Astrocyte of the spinal cord (primary cell): ENCODE data around the gene SPRR3.

Experiments
- DNase-seq: peaks from one replicate; pipeline ENCODE4 v3.0.0; 2011; ENCODE audit warnings: low read depth, low spot score
- H3K4me3 ChIP-seq: 2 replicates; pipeline ENCODE4 v1.5.1; 2011; ENCODE audit warnings: low read depth, mild to moderate bottlenecking, low read length, moderate library complexity
- CTCF ChIP-seq: IDR thresholded peaks from 2 replicates; pipeline ENCODE4 v1.5.1; 2012; ENCODE audit warnings: low read depth, mild to moderate bottlenecking, low read length, inconsistent platforms
- in situ Hi-C: cut with HindIII; loops from 2 replicates; pipeline ENCODE4 v1.10.0; 2017; ENCODE audit warnings: low sequenced_read_pairs

Gene SPRR3

GRCh38 chr1:153030895-153031294 lies 29.3 kb downstream of the SPRR3 start, which contains the start of gene SPRR1B:
Gene SPRR1B, plus strand, starts transcription at chr1:153031203. Its CDS starts 1,143 bp downstream, at chr1:153032346.
- TF ChIP-seq CTCF = no peak
- H3K4me3 ChIP-seq = no peak within 1 kb of the TSS
- in situ Hi-C loops = no loop called here
- DNase-seq = no peak

- no peak for TF ChIP-seq CTCF
- no peak overlapping the region for H3K4me3 ChIP-seq
- in situ Hi-C loops = no loop called here
- DNase-seq = no peak
Measured at GRCh38 chr1:153032073-153032472, 30.5 kb downstream of the SPRR3 start.

GRCh38 chr1:153032677-153033308 lies 31.2 kb downstream of the SPRR3 start:
- peak; percentile 36 for TF ChIP-seq CTCF
- in situ Hi-C loops = no loop called here
- peak; percentile 50 for DNase-seq
- H3K4me3 ChIP-seq = no peak overlapping the region

- H3K4me3 ChIP-seq = no peak overlapping the region
- in situ Hi-C loops = no loop called here
- no peak for TF ChIP-seq CTCF
- no peak for DNase-seq
Measured at GRCh38 chr1:153035211-153035610, 33.7 kb downstream of the SPRR3 start.

- H3K4me3 ChIP-seq = no peak within 1 kb of the TSS
- no peak for TF ChIP-seq CTCF
- DNase-seq = no peak
- in situ Hi-C loops = no loop called here
Measured at GRCh38 chr1:153040950-153041631, 39.5 kb downstream of the SPRR3 start, which contains the start of gene SPRR2D. Gene SPRR2D, minus strand, starts transcription at chr1:153041120. Its CDS starts 774 bp downstream, at chr1:153040346.

- in situ Hi-C loops = no loop called here
- no peak for TF ChIP-seq CTCF
- no peak overlapping the region for H3K4me3 ChIP-seq
- DNase-seq = no peak
Measured at GRCh38 chr1:153049211-153049610, 47.7 kb downstream of the SPRR3 start.
